ENCODE measurements around the gene NR2F1-AS1. TPM values are rescaled to one million over a fixed set of nuclear protein-coding genes. Genes with fewer than 3 reads are reported as not detected.

Gene NR2F1-AS1
- total RNA-seq, 1 donor from 2014 or later: 9.5 TPM

DNA sequence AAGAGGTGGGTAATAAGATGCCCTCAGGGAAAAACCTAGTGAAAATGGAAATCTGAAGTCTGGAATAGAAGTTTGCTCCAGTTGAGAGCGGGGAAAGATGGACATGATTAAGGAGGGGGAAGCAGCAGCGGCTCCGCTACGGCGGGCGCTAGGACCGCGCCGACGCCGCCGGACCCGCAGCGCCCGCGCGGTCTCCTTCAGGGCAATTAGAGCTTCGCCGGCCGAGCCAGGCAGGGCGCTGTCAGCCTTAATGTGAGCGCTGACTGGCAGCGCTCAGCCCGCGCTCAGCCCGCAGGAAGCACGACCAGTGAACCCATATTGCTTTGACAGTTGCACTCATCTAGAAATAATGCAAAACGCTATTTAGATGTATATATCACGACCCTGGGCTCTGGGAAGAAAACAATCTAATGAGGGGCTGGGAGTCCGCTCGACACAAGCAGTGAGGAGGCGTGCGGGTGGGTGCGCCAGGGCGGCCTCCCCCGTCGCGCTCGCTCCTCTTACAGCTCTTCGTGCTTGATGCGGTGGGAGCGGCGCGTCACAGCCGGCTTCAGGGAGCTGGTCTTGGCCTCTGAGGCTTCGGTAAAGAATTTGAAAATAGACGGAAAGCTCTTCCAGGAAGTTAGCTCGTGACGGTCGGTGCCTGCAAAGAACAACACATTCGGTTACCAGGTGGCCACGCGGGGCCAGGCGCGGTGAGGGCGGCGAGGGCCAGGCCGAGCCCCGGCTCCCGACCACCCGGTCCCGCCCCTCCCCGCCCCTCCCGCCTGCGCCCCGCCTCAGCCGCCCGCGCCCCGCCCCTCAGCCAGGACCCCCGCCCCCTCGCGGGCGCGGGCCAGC is 39.7 kb upstream of the NR2F1-AS1 start:
- no peak for DNase-seq (ENCODE audit: low read depth)
- TF ChIP-seq CTCF (IDR thresholded peaks at IDR 0.05; ENCODE audit: insufficient read depth, low read length, poor library complexity, severe bottlenecking): no peak
- no peaks in the 10 kb centered on the region for H3K27me3 ChIP-seq (ENCODE audit: control insufficient read depth, insufficient read depth, low read length)

GRCh38 chr5:93616538-93617174 is 35.6 kb upstream of the NR2F1-AS1 start:
- DNase-seq (ENCODE audit: low read depth): no peak
- no peak for TF ChIP-seq CTCF (IDR thresholded peaks at IDR 0.05; ENCODE audit: insufficient read depth, low read length, poor library complexity, severe bottlenecking)
- no peaks in the 10 kb centered on the region for H3K36me3 ChIP-seq (ENCODE audit: control insufficient read depth, insufficient read depth, low read length)
- H3K4me3 ChIP-seq (ENCODE audit: low read depth, low read length): no peak overlapping the region
- H3K27me3 ChIP-seq (ENCODE audit: control insufficient read depth, insufficient read depth, low read length): peaks cover 7% of the 10 kb centered on the region

More for the DNA sequence above, 39.7 kb upstream of the NR2F1-AS1 start:
- H3K4me3 ChIP-seq (ENCODE audit: low read depth, low read length): peak overlapping the region; percentile 53
- H3K36me3 ChIP-seq (ENCODE audit: control insufficient read depth, insufficient read depth, low read length): no peaks in the 10 kb centered on the region

GRCh38 chr5:93612855-93613243 is 31.8 kb upstream of the NR2F1-AS1 start:
- Histone ChIP-seq H3K4me3 (ENCODE audit: low read depth, low read length) (no peak overlapping the region), H3K36me3 (ENCODE audit: control insufficient read depth, insufficient read depth, low read length) (no peaks in the 10 kb centered on the region), H3K27me3 (ENCODE audit: control insufficient read depth, insufficient read depth, low read length) (peaks cover 25% of the 10 kb centered on the region)
- no peak for DNase-seq (ENCODE audit: low read depth)
- no peak for TF ChIP-seq CTCF (IDR thresholded peaks at IDR 0.05; ENCODE audit: insufficient read depth, low read length, poor library complexity, severe bottlenecking)

GRCh38 chr5:93611976-93612854 is 31.2 kb upstream of the NR2F1-AS1 start:
- peaks cover 25% of the 10 kb centered on the region for H3K27me3 ChIP-seq (ENCODE audit: control insufficient read depth, insufficient read depth, low read length)
- DNase-seq (ENCODE audit: low read depth): no peak
- no peak for TF ChIP-seq CTCF (IDR thresholded peaks at IDR 0.05; ENCODE audit: insufficient read depth, low read length, poor library complexity, severe bottlenecking)
- no peaks in the 10 kb centered on the region for H3K36me3 ChIP-seq (ENCODE audit: control insufficient read depth, insufficient read depth, low read length)
- H3K4me3 ChIP-seq (ENCODE audit: low read depth, low read length): peak overlapping the region; percentile 5

GRCh38 chr5:93611273-93611975 is 30.4 kb upstream of the NR2F1-AS1 start:
- H3K27me3 ChIP-seq (ENCODE audit: control insufficient read depth, insufficient read depth, low read length): peaks cover 25% of the 10 kb centered on the region
- no peak overlapping the region for H3K4me3 ChIP-seq (ENCODE audit: low read depth, low read length)
- no peak for TF ChIP-seq CTCF (IDR thresholded peaks at IDR 0.05; ENCODE audit: insufficient read depth, low read length, poor library complexity, severe bottlenecking)
- no peak for DNase-seq (ENCODE audit: low read depth)
- H3K36me3 ChIP-seq (ENCODE audit: control insufficient read depth, insufficient read depth, low read length): no peaks in the 10 kb centered on the region

Data from kidney epithelial cell (primary cell).